Peyer's patch (tissue), 4 donors: ENCODE results near the gene DACH1.

ENCODE experiments used
- CTCF ChIP-seq, 6 experiments: fragments of 450-650 bp in 4 of 6; fragments of 200-600 bp in 2 of 6; sonication (generic) in 1 of 6; IDR thresholded peaks; one replicate each; pipeline ENCODE4 v1.5.1; 2017 to 2019; ENCODE audit warnings: antibody characterized with exemption in 6 of 6, mild to moderate bottlenecking in 3 of 6, moderate library complexity in 1 of 6
- POLR2A ChIP-seq, 2 donors: fragments of 450-650 bp; IDR thresholded peaks; one replicate each; pipeline ENCODE4 v1.5.1; 2017; ENCODE audit warnings: antibody characterized with exemption in 2 of 2, mild to moderate bottlenecking in 2 of 2, moderate library complexity in 2 of 2

- no peak for TF ChIP-seq CTCF (IDR thresholded peaks at IDR 0.05)
- no peak for TF ChIP-seq POLR2A (IDR thresholded peaks at IDR 0.05)
Measured at GRCh38 chr13:71659404-71659803, 207.6 kb downstream of the DACH1 start.
